ENCODE data around the gene TPPP3.

Gene TPPP3

GRCh38 chr16:67409631-67410030 lies 16.3 kb upstream of the TPPP3 start:
- Histone ChIP-seq H3K36me3 (ENCODE audit: control insufficient read depth, insufficient read depth, low read length) (no peaks in the 10 kb centered on the region), H3K4me3 (ENCODE audit: low read depth, low read length) (no peak overlapping the region), H3K9me3 (ENCODE audit: control insufficient read depth, insufficient read depth, low read length) (no peaks in the 10 kb centered on the region), H3K27me3 (ENCODE audit: control insufficient read depth, insufficient read depth, low read length) (no peaks in the 10 kb centered on the region), H3K9ac (ENCODE audit: low read depth, low read length) (no peak overlapping the region), H3K4me1 (ENCODE audit: control insufficient read depth, insufficient read depth, low read length) (peaks cover 18% of the 10 kb centered on the region)

GRCh38 chr16:67407788-67408452 lies 14.6 kb upstream of the TPPP3 start:
- H3K9me3 ChIP-seq (ENCODE audit: control insufficient read depth, insufficient read depth, low read length), result no peaks in the 10 kb centered on the region
- H3K27me3 ChIP-seq (ENCODE audit: control insufficient read depth, insufficient read depth, low read length), result no peaks in the 10 kb centered on the region
- no peak overlapping the region for H3K4me3 ChIP-seq (ENCODE audit: low read depth, low read length)
- H3K4me1 ChIP-seq (ENCODE audit: control insufficient read depth, insufficient read depth, low read length), result peaks cover 12% of the 10 kb centered on the region
- no peaks in the 10 kb centered on the region for H3K36me3 ChIP-seq (ENCODE audit: control insufficient read depth, insufficient read depth, low read length)
- H3K9ac ChIP-seq (ENCODE audit: low read depth, low read length), result no peak overlapping the region

GRCh38 chr16:67407176-67407787 lies 14.0 kb upstream of the TPPP3 start:
- no peaks in the 10 kb centered on the region for H3K9me3 ChIP-seq (ENCODE audit: control insufficient read depth, insufficient read depth, low read length)
- peak overlapping the region; percentile 12 for H3K9ac ChIP-seq (ENCODE audit: low read depth, low read length)
- peaks cover 12% of the 10 kb centered on the region for H3K4me1 ChIP-seq (ENCODE audit: control insufficient read depth, insufficient read depth, low read length)
- no peaks in the 10 kb centered on the region for H3K36me3 ChIP-seq (ENCODE audit: control insufficient read depth, insufficient read depth, low read length)
- no peak overlapping the region for H3K4me3 ChIP-seq (ENCODE audit: low read depth, low read length)
- H3K27me3 ChIP-seq (ENCODE audit: control insufficient read depth, insufficient read depth, low read length), result no peaks in the 10 kb centered on the region

- Histone ChIP-seq H3K4me3 (ENCODE audit: low read depth, low read length) (no peak overlapping the region), H3K9me3 (ENCODE audit: control insufficient read depth, insufficient read depth, low read length) (no peaks in the 10 kb centered on the region), H3K36me3 (ENCODE audit: control insufficient read depth, insufficient read depth, low read length) (no peaks in the 10 kb centered on the region), H3K4me1 (ENCODE audit: control insufficient read depth, insufficient read depth, low read length) (peaks cover 12% of the 10 kb centered on the region), H3K9ac (ENCODE audit: low read depth, low read length) (no peak overlapping the region), H3K27me3 (ENCODE audit: control insufficient read depth, insufficient read depth, low read length) (no peaks in the 10 kb centered on the region)
Measured at GRCh38 chr16:67406111-67406971, 13.0 kb upstream of the TPPP3 start.

- H3K9ac ChIP-seq (ENCODE audit: low read depth, low read length), result no peak overlapping the region
- no peaks in the 10 kb centered on the region for H3K36me3 ChIP-seq (ENCODE audit: control insufficient read depth, insufficient read depth, low read length)
- H3K4me1 ChIP-seq (ENCODE audit: control insufficient read depth, insufficient read depth, low read length), result peaks cover 12% of the 10 kb centered on the region
- peaks cover 2% of the 10 kb centered on the region for H3K27me3 ChIP-seq (ENCODE audit: control insufficient read depth, insufficient read depth, low read length)
- no peak overlapping the region for H3K4me3 ChIP-seq (ENCODE audit: low read depth, low read length)
- no peaks in the 10 kb centered on the region for H3K9me3 ChIP-seq (ENCODE audit: control insufficient read depth, insufficient read depth, low read length)
Measured at GRCh38 chr16:67405336-67405735, 12.0 kb upstream of the TPPP3 start.

GRCh38 chr16:67404740-67405226 lies 11.5 kb upstream of the TPPP3 start:
- Histone ChIP-seq H3K27me3 (ENCODE audit: control insufficient read depth, insufficient read depth, low read length) (peaks cover 2% of the 10 kb centered on the region), H3K4me1 (ENCODE audit: control insufficient read depth, insufficient read depth, low read length) (peaks cover 7% of the 10 kb centered on the region), H3K36me3 (ENCODE audit: control insufficient read depth, insufficient read depth, low read length) (no peaks in the 10 kb centered on the region), H3K4me3 (ENCODE audit: low read depth, low read length) (no peak overlapping the region), H3K9me3 (ENCODE audit: control insufficient read depth, insufficient read depth, low read length) (no peaks in the 10 kb centered on the region), H3K9ac (ENCODE audit: low read depth, low read length) (no peak overlapping the region)

- Histone ChIP-seq H3K36me3 (ENCODE audit: control insufficient read depth, insufficient read depth, low read length) (no peaks in the 10 kb centered on the region), H3K9me3 (ENCODE audit: control insufficient read depth, insufficient read depth, low read length) (no peaks in the 10 kb centered on the region), H3K27me3 (ENCODE audit: control insufficient read depth, insufficient read depth, low read length) (peaks cover 2% of the 10 kb centered on the region), H3K4me3 (ENCODE audit: low read depth, low read length) (no peak overlapping the region), H3K4me1 (ENCODE audit: control insufficient read depth, insufficient read depth, low read length) (peaks cover 7% of the 10 kb centered on the region), H3K9ac (ENCODE audit: low read depth, low read length) (no peak overlapping the region)
Measured at GRCh38 chr16:67403976-67404555, 10.8 kb upstream of the TPPP3 start.

GRCh38 chr16:67400901-67401300 lies 7.6 kb upstream of the TPPP3 start:
- H3K9ac ChIP-seq (ENCODE audit: low read depth, low read length), result no peak overlapping the region
- no peak overlapping the region for H3K4me3 ChIP-seq (ENCODE audit: low read depth, low read length)
- no peaks in the 10 kb centered on the region for H3K9me3 ChIP-seq (ENCODE audit: control insufficient read depth, insufficient read depth, low read length)
- H3K27me3 ChIP-seq (ENCODE audit: control insufficient read depth, insufficient read depth, low read length), result peaks cover 11% of the 10 kb centered on the region
- no peaks in the 10 kb centered on the region for H3K36me3 ChIP-seq (ENCODE audit: control insufficient read depth, insufficient read depth, low read length)
- peaks cover 8% of the 10 kb centered on the region for H3K4me1 ChIP-seq (ENCODE audit: control insufficient read depth, insufficient read depth, low read length)

GRCh38 chr16:67399749-67400704 lies 6.7 kb upstream of the TPPP3 start:
- Histone ChIP-seq H3K27me3 (ENCODE audit: control insufficient read depth, insufficient read depth, low read length) (peaks cover 20% of the 10 kb centered on the region), H3K4me1 (ENCODE audit: control insufficient read depth, insufficient read depth, low read length) (peaks cover 12% of the 10 kb centered on the region), H3K9me3 (ENCODE audit: control insufficient read depth, insufficient read depth, low read length) (no peaks in the 10 kb centered on the region), H3K9ac (ENCODE audit: low read depth, low read length) (no peak overlapping the region), H3K4me3 (ENCODE audit: low read depth, low read length) (no peak overlapping the region), H3K36me3 (ENCODE audit: control insufficient read depth, insufficient read depth, low read length) (no peaks in the 10 kb centered on the region)

GRCh38 chr16:67399218-67399733 lies 6.0 kb upstream of the TPPP3 start:
- H3K4me1 ChIP-seq (ENCODE audit: control insufficient read depth, insufficient read depth, low read length), result peaks cover 12% of the 10 kb centered on the region
- peaks cover 27% of the 10 kb centered on the region for H3K27me3 ChIP-seq (ENCODE audit: control insufficient read depth, insufficient read depth, low read length)
- H3K9me3 ChIP-seq (ENCODE audit: control insufficient read depth, insufficient read depth, low read length), result no peaks in the 10 kb centered on the region
- no peak overlapping the region for H3K9ac ChIP-seq (ENCODE audit: low read depth, low read length)
- no peaks in the 10 kb centered on the region for H3K36me3 ChIP-seq (ENCODE audit: control insufficient read depth, insufficient read depth, low read length)
- H3K4me3 ChIP-seq (ENCODE audit: low read depth, low read length), result no peak overlapping the region
